22Rv1 (cell line): ENCODE measurements around the gene TBCB.
A peak's percentile ranks its signal among the peaks of the same experiment; 100 is the strongest.

Experiments used
- H3K27ac ChIP-seq: fragments of 450-650 bp; 2 replicates; pipeline ENCODE4 v1.5.1; 2017
- CTCF ChIP-seq: fragments of 450-650 bp; IDR thresholded peaks from 2 replicates; pipeline ENCODE4 v1.5.1; 2017; ENCODE audit warnings: mild to moderate bottlenecking
- ZFX ChIP-seq: fragments of 450-650 bp; IDR thresholded peaks from 2 replicates; pipeline ENCODE4 v1.6.1; 2017; ENCODE audit warnings: antibody characterized with exemption, borderline replicate concordance

The TBCB gene

GRCh38 chr19:36150586-36150985 is 35.3 kb downstream of the TBCB start:
- TF ChIP-seq ZFX = no peak
- TF ChIP-seq CTCF = no peak
- H3K27ac ChIP-seq = no peak overlapping the region

- no peak for TF ChIP-seq ZFX
- TF ChIP-seq CTCF = no peak
- H3K27ac ChIP-seq = no peak overlapping the region
These were observed 36.1 kb downstream of the TBCB start for GRCh38 chr19:36151144-36152018.

- H3K27ac ChIP-seq = no peak overlapping the region
- TF ChIP-seq CTCF (no peak), ZFX (no peak)
These were observed 36.7 kb downstream of the TBCB start for GRCh38 chr19:36152019-36152351.

GRCh38 chr19:36152352-36153091 is 37.3 kb downstream of the TBCB start, which contains the start of gene COX7A1:
COX7A1 (minus strand) TSS chr19:36152447; CDS start chr19:36152407, 40 bp downstream.
- no peak for TF ChIP-seq CTCF
- no peak for TF ChIP-seq ZFX
- 0 out of 2 replicates have a peak within 1 kb of the TSS, but pooled peaks have one; percentile 7 for H3K27ac ChIP-seq

- H3K27ac ChIP-seq = 0 out of 2 replicates have a peak overlapping the region, but pooled peaks have one; percentile 7
- TF ChIP-seq CTCF (no peak), ZFX (no peak)
These were observed 37.9 kb downstream of the TBCB start for GRCh38 chr19:36153126-36153525.

GRCh38 chr19:36160821-36161596 is 45.7 kb downstream of the TBCB start:
- no peak for TF ChIP-seq CTCF
- no peak for TF ChIP-seq ZFX
- peak overlapping the region; percentile 20; the same call in 1 of the 2 replicates for H3K27ac ChIP-seq
